RWPE1 (cell line): ENCODE measurements around the gene DAPK1.

Experiments
- CTCF ChIA-PET: fragments of 350-600 bp; sonication (Branson Sonifier 250); formaldehyde crosslinking; extraction: SDS; loops from one replicate; lab custom pipeline; 2021; lab: Yijun Ruan, JAX
- POLR2A ChIA-PET: fragments of 400-600 bp; formaldehyde crosslinking; extraction: SDS; loops from one replicate; lab custom pipeline; 2020; ENCODE audit warnings: antibody characterized with exemption; ENCODE audit not compliant: low non-redundant PET; lab: Yijun Ruan, JAX
- DNase-seq: peaks from one replicate; pipeline ENCODE4 v3.0.0; 2012; ENCODE audit warnings: low spot score
- H3K27ac ChIP-seq: fragments of 450-650 bp; 2 replicates; pipeline ENCODE4 v1.5.1; 2017
- CTCF ChIP-seq: fragments of 450-650 bp; conservative IDR thresholded peaks from 2 replicates; pipeline ENCODE4 v1.5.1; 2017; ENCODE audit warnings: low read depth, mild to moderate bottlenecking

The DAPK1 gene

GRCh38 chr9:87479801-87480201 is 17.9 kb upstream of the DAPK1 start:
- POLR2A ChIA-PET = no interaction called here
- no peak for DNase-seq
- CTCF ChIA-PET = no interaction called here
- no peak for TF ChIP-seq CTCF
- no peak overlapping the region for H3K27ac ChIP-seq

- TF ChIP-seq CTCF = no peak
- H3K27ac ChIP-seq = no peak overlapping the region
- POLR2A ChIA-PET = no interaction called here
- CTCF ChIA-PET = interaction anchor here (0.6 kb wide), 1 partner anchor 40 kb away, joined by 3 read pairs; no protein-coding TSS in a partner anchor
- DNase-seq = no peak
These were observed 15.5 kb upstream of the DAPK1 start for GRCh38 chr9:87481890-87482855.

DNA sequence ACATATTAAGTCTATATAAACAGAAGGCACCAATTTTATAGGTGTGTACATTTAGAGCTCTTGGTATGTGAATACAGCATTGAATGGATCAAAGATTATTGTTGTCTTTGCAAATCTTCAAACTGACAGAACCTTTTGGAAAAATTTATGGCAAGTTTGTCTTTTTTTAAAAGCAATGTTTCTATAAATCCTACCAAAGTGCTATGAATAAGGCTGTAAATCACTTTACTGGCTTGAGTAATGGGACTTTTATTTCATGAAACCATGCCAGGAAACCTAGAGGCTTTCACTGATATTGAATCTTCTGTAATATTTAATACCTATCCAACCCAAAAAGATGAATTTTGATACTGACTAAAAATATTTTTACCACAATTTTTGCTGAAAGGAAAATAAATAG is 7.4 kb upstream of the DAPK1 start:
- POLR2A ChIA-PET = no interaction called here

DNA sequence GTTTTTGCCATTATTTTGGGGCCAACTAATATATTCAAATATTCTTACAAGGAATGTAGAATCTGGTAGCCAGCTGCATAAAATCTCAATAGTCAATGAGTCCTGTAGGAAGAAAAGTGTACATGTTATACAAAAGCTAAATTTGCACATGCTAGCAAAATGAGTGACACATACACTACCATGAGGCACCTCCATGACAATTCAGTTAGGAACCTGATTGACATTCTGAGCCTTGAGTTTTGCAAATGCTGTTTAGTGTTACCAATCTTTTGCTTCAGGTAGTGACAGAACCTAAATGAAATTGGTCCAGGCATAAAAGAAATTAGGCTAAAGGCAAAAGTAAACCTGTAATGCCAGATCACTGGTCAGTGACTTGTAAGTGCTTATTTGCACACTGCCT is 6.8 kb upstream of the DAPK1 start:
- ChIA-PET CTCF (no interaction called here), POLR2A (no interaction called here)
- no peak for TF ChIP-seq CTCF
- DNase-seq = no peak
- no peak overlapping the region for H3K27ac ChIP-seq

More for the DNA sequence above, 7.4 kb upstream of the DAPK1 start:
- no peak overlapping the region for H3K27ac ChIP-seq
- no peak for TF ChIP-seq CTCF
- DNase-seq = no peak
- CTCF ChIA-PET = no interaction called here

- H3K27ac ChIP-seq = no peak overlapping the region
- CTCF ChIA-PET = interaction anchor here (0.7 kb wide), 1 partner anchor 153 kb away, joined by 3 read pairs; no protein-coding TSS in a partner anchor
- TF ChIP-seq CTCF = no peak
- POLR2A ChIA-PET = no interaction called here
- no peak for DNase-seq
These were observed 6.1 kb upstream of the DAPK1 start for GRCh38 chr9:87491523-87491922.

GRCh38 chr9:87492642-87493041 is 5.0 kb upstream of the DAPK1 start:
- H3K27ac ChIP-seq = no peak overlapping the region
- TF ChIP-seq CTCF = no peak
- DNase-seq = no peak
- ChIA-PET POLR2A (no interaction called here), CTCF (interaction anchor here (0.5 kb wide), 1 partner anchor 1083 kb away, joined by 6 read pairs; no protein-coding TSS in a partner anchor)
